Ovary (tissue), 9 donors: ENCODE data around the gene JSRP1. TPM values are rescaled to one million over a fixed set of nuclear protein-coding genes. Genes with fewer than 3 reads are reported as not detected.

Source experiments
- DNase-seq, 5 donors: peaks; one replicate each; pipeline ENCODE4 v3.0.0-alpha.2; 2019 to 2020
- H3K27ac ChIP-seq, 2 donors: fragments of 200-600 bp; one replicate each; pipeline versions ENCODE4 v1.5.1 to v1.8.0; 2019 to 2022
- H3K27me3 ChIP-seq: fragments of 200-600 bp; one replicate; pipeline ENCODE4 v1.8.0; 2022
- H3K36me3 ChIP-seq: fragments of 200-600 bp; sonication (generic); one replicate; pipeline ENCODE4 v1.5.1; 2019
- H3K4me1 ChIP-seq: one replicate; pipeline ENCODE4 v1.8.1; 2013; ENCODE audit warnings: mild to moderate bottlenecking, moderate library complexity; ENCODE audit not compliant: insufficient read depth
- H3K4me3 ChIP-seq: fragments of 200-600 bp; sonication (generic); one replicate; pipeline ENCODE4 v1.5.1; 2017
- H3K9me3 ChIP-seq, 2 donors: fragments of 200-600 bp in 1 of 2; sonication (generic) in 1 of 2; one replicate each; pipeline versions ENCODE4 v1.5.1 to v1.8.1; 2013 to 2019; ENCODE audit warnings: mild to moderate bottlenecking in 1 of 2, moderate library complexity in 1 of 2
- CTCF ChIP-seq, 3 donors: fragments of 450-650 bp in 2 of 3; fragments of 200-600 bp in 1 of 3; IDR thresholded peaks; one replicate each; pipeline versions ENCODE4 v1.5.1 to v1.8.0; 2016 to 2022; ENCODE audit warnings: antibody characterized with exemption in 3 of 3, mild to moderate bottlenecking in 1 of 3
- EP300 ChIP-seq: sonication (generic); formaldehyde crosslinking; IDR thresholded peaks from one replicate; pipeline ENCODE4 v1.6.1; 2017; ENCODE audit warnings: antibody characterized with exemption
- POLR2A ChIP-seq: fragments of 450-650 bp; IDR thresholded peaks from one replicate; pipeline ENCODE4 v1.6.1; 2017; ENCODE audit warnings: antibody characterized with exemption, mild to moderate bottlenecking, moderate library complexity
- WGBS, 3 donors: extraction: QIAGEN DNeasy Blood & Tissue Kit in 1 of 3; methylation state at CpG; one replicate each; pipeline versions ENCODE4 v1.1.5 to v1.1.7; 2013 to 2017; 5-methylcytosine and 5-hydroxymethylcytosine counted together
- intact Hi-C, 4 donors: fragments of 100-400 bp; cut with DNase I; formaldehyde crosslinking; loops; one replicate each; pipeline versions ENCODE4 v1.11.0 to v1.15.1; 2022 to 2023
- polyA plus RNA-seq, 2 donors: library from polyadenylated mRNA; stranded (reverse); fragments of 200-250 nt in 1 of 2; fragments of 350-450 nt in 1 of 2; fragmentation: Illumina TruSeq in 1 of 2; extraction: RNeasy Lipid Tissue Mini Kit (QIAGEN cat#74804) in 1 of 2; gene quantifications; one replicate each; pipeline ENCODE4 v1.2.3, GENCODE V29; 2013 to 2014
- total RNA-seq, 7 donors: library from RNA; depleted of rRNA in 2 of 7; stranded (reverse); fragments of >200 nt in 2 of 7; fragmentation: NEBNext Ultra II Directional in 3 of 7; extraction: Animal tissue kit (Norgen Biotek cat#: 25700) in 3 of 7; gene quantifications; one replicate each; pipeline versions ENCODE4 v1.1.0 to v1.2.4, GENCODE V29; 2016 to 2023
- donor health status: DM: no; HTN: no; CAD: no; lungs with moderate emphysema.
- donor health status: DM: no; HTN: no; CAD: no.
- donor health status: Bipolar disorder and iron deficiency.
- donor health status: DM: yes; HTN: yes; CAD: no.
- donor health status: DM: no; HTN: no; CAD: no.
- donor health status: DM: yes; HTN: yes; CAD: no.

Gene JSRP1
- total and polyA plus RNA-seq, 9 donors: 0.30 to 0.92 (median 0.35) TPM; not detected in 4

GRCh38 chr19:2271234-2272103 is 15.3 kb upstream of the JSRP1 start:
- Histone ChIP-seq H3K27me3 (no peaks in the 10 kb centered on the region), H3K36me3 (no peaks in the 10 kb centered on the region), H3K4me3 (peak overlapping the region; percentile 98), H3K9me3 (no peaks in the 10 kb centered on the region), H3K4me1 (peaks cover 25% of the 10 kb centered on the region), H3K27ac (peak overlapping the region; percentile 95 to 99)
- TF ChIP-seq POLR2A: no peak
- no peak for TF ChIP-seq EP300
- TF ChIP-seq CTCF (IDR thresholded peaks at IDR 0.05): no peak
- intact Hi-C loops: loop anchor here (2.0 to 10.0 kb wide), 8 partner anchors 34 to 343 kb away; partner anchors contain the start of genes PLEKHJ1 (in 4 of the 4), SF3A2 (in 4 of the 4), DOT1L (in 2 of the 4) and AP3D1 (in 1 of the 4)
- peak in 2 of 5 donors; percentile 49 to 57 for DNase-seq
- WGBS, 3 donors: 15 to 28% (median 17%) methylated on average over 33 to 43 of the region's 43 CpGs

DNA sequence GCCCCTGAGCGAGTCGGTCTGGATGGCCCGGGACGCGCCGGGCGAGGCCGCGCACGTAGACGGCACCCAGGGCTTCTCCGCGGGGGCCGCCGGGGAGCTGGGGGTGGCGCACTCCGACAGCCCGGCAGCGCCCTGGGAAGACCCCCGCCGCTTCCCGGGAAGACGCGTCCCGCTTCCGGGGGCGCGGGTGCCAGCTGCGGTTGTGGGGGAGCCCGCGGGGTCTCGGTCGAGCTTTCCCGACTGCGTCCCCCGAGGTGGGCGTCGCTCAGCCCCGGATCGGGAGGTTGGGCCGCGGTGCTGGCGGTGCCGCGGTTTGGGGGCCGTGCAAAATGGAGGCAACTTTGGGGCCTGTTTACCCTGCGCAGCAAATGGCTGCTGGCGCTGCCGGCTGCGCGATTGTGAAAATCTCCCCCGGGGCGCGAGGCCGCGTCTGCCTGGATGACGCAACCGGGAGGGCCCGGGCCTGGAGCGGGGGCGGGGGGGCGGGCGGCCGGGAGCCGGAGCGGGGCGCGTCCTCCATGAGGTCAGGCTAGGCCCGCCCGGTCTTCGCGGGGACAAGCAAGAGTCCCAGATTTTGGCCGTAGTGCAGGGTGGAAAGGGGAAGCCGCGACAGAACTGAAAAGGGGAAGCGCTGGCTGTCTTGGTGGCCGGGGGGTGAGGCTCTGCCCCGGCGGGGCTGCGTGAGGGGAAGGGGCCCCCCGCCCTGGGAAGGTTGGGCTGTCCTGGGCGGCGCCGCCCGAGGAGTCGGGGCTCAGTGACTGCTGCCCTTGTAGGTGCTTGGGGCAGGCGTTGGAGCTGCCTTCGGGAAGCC is 14.4 kb upstream of the JSRP1 start:
- 0 to 1% (median 1%) methylated on average over 30 to 88 of the region's 88 CpGs for WGBS, 3 donors
- DNase-seq: peak; percentile 86 to 92 (median 90)
- peaks cover 20% of the 10 kb centered on the region for H3K4me1 ChIP-seq
- no peaks in the 10 kb centered on the region for H3K9me3 ChIP-seq
- no peak for TF ChIP-seq CTCF (IDR thresholded peaks at IDR 0.05)
- TF ChIP-seq POLR2A: peak; percentile 74
- peak overlapping the region; percentile 95 to 99 for H3K27ac ChIP-seq
- intact Hi-C loops: loop anchor here (2.0 to 10.0 kb wide), 8 partner anchors 33 to 344 kb away; partner anchors contain the start of genes PLEKHJ1 (in 3 of the 4), SF3A2 (in 3 of the 4), DOT1L (in 2 of the 4) and AP3D1 (in 1 of the 4)
- H3K27me3 ChIP-seq: no peaks in the 10 kb centered on the region
- H3K36me3 ChIP-seq: no peaks in the 10 kb centered on the region
- H3K4me3 ChIP-seq: peak overlapping the region; percentile 98

- intact Hi-C loops: loop anchor here (2.0 to 10.0 kb wide), 8 partner anchors 33 to 345 kb away; partner anchors contain the start of genes PLEKHJ1 (in 3 of the 4), SF3A2 (in 3 of the 4), DOT1L (in 2 of the 4) and AP3D1 (in 1 of the 4)
- Histone ChIP-seq H3K27ac (peak overlapping the region; percentile 95 to 99), H3K36me3 (no peaks in the 10 kb centered on the region), H3K4me1 (peaks cover 15% of the 10 kb centered on the region), H3K27me3 (no peaks in the 10 kb centered on the region), H3K4me3 (peak overlapping the region; percentile 98), H3K9me3 (no peaks in the 10 kb centered on the region)
- DNase-seq: peak; percentile 61 to 80 (median 72)
- WGBS, 3 donors: 1% methylated on average over 27 to 30 of the region's 30 CpGs
- TF ChIP-seq CTCF (IDR thresholded peaks at IDR 0.05): no peak
Measured at GRCh38 chr19:2270157-2270422, 13.9 kb upstream of the JSRP1 start.
